Measurements from ENCODE around the gene KCNAB1.
A peak's percentile ranks its signal among the peaks of the same experiment; 100 is the strongest.

The KCNAB1 gene

GRCh38 chr3:156407617-156408225, 287.3 kb downstream of the KCNAB1 start:
- DNase-seq (ENCODE audit: low read depth) = no peak

DNA sequence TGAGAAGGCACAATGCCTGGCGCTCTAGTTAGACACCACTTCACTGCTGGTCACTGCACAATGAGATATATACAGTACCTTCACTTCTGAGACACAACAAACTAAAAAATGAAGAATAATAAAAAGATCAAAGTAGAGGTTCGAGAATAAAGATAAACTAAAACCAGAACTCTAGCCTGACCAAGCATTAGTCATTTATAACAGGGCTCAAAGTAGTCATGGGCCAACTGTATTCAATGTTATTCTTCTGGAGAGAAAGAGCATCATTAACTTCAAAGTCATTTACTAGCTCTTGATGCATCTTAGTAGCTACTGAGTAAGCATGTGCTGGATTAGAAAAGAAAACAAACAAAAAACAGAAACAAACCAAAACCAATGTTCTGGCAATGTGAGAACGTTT, 289.3 kb downstream of the KCNAB1 start:
- DNase-seq (ENCODE audit: low read depth) = peak; percentile 18

GRCh38 chr3:156412600-156412999, 292.2 kb downstream of the KCNAB1 start:
- no peak for DNase-seq (ENCODE audit: low read depth)

DNA sequence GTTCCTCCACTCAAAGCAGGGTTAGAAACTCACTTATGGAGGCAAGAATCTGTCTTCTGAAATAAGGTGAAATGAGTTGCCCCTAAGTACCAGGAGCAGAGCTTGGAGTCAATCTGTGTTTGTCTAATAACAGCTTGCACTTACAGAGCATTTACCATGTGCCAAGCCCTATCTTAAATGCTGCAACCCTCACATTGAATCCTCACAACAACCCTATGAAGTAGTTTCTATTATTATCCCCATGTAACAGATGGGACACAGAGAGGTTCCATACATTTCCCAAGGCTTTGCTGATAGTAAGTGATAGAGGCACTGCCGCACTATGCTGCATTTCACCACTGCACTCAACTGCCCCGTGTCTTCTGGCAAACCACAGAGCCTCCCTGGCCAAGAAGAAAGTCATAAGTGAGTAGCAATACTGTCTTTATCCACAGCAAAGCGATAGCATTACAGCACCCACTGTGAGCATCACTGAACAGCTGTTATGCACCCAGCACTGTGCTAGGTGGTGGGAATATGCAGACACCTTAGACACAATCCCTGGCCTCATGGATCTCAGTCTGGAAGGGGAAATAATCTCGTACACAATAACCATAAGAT, 293.0 kb downstream of the KCNAB1 start:
- DNase-seq (ENCODE audit: low read depth) = no peak

GRCh38 chr3:156416846-156417558, 296.6 kb downstream of the KCNAB1 start:
- DNase-seq (ENCODE audit: low read depth) = no peak

DNA sequence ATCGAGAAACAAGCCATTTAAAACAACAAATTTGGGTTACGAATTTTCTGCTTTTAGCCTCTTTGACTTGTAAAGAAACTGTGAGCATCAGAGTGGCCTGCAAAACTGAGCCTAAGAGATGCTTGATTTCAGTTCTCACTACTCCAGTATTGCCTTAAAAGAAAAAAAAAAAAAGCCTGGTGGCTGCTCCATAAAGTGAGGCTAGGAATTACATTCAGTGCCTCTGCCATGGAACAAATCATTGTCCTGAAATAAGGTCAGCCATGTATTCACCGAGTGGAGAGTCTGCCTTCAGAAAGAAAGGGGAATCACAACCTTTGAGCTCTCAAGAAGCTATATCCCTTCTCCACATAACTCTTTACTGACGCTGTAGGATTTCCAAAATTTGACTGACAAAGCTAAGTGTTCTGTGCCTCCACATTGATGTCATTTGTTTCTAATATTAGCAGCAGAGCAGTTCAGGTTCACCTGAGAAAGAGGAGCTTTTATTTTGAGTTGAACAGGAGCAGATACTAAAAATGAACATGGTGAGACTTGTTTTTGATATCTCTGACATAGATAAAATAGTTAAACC, 297.3 kb downstream of the KCNAB1 start:
- no peak for DNase-seq (ENCODE audit: low read depth)

DNA sequence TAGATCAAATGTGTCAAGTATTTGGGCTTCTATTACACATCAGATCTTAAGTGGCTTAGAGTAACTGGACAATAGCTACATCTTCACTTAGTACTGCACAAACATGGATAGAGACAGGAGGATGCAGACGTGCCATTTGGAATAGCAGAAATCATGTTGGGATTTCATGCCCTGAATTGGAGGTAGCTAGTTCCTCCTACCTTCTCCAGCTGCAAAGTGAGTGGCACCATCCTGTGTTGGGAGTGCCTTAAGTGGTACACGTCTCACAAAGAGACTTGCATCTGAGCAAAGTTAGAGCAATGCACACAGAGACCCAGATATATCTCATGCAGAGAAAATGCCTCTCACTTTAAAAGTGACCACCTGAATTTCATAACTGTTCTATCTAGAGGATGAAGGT, 298.1 kb downstream of the KCNAB1 start:
- no peak for DNase-seq (ENCODE audit: low read depth)

DNA sequence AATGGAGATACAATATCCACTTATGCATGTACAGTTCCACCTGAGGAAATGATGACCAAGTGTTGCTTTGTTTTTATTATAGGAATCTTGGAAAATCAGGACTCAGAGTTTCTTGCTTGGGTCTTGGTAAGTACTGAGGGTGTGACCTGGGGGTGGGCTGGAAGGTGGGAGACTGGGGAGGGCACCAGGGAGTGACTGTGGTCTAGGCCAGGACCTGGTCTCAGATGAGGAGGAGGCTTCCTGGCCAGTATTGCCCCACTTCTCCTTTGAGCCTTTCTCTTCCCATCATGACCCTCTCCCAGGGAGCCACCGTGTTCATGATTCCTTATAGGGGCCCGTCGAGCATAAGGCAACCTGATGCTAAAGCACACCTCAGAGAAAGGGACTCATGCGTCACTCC, 301.2 kb downstream of the KCNAB1 start:
- DNase-seq (ENCODE audit: low read depth) = no peak

DNA sequence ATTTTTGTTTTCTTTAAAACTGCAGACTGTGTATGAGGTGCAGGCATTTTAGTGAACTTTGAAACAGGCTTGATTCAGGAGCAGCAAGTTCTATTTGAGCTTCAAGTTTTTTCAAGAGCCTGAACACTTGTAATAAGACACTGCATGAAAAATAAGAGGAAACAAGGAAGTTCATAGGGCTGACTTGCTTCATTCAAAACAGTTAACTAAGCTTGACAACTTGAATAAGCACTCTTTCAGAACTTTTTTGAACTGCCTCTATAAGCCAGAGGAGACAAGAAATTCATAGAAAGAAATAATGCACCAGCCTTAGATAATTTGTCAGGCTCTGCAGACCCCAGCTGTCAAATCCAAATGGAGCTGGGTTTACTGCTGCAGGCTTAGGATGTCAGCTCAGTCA, 304.4 kb downstream of the KCNAB1 start:
- DNase-seq (ENCODE audit: low read depth) = no peak

- no peak for DNase-seq (ENCODE audit: low read depth)
Measured at GRCh38 chr3:156425651-156426050, 305.3 kb downstream of the KCNAB1 start.

- DNase-seq (ENCODE audit: low read depth) = no peak
Measured at GRCh38 chr3:156429125-156429524, 308.7 kb downstream of the KCNAB1 start.

DNA sequence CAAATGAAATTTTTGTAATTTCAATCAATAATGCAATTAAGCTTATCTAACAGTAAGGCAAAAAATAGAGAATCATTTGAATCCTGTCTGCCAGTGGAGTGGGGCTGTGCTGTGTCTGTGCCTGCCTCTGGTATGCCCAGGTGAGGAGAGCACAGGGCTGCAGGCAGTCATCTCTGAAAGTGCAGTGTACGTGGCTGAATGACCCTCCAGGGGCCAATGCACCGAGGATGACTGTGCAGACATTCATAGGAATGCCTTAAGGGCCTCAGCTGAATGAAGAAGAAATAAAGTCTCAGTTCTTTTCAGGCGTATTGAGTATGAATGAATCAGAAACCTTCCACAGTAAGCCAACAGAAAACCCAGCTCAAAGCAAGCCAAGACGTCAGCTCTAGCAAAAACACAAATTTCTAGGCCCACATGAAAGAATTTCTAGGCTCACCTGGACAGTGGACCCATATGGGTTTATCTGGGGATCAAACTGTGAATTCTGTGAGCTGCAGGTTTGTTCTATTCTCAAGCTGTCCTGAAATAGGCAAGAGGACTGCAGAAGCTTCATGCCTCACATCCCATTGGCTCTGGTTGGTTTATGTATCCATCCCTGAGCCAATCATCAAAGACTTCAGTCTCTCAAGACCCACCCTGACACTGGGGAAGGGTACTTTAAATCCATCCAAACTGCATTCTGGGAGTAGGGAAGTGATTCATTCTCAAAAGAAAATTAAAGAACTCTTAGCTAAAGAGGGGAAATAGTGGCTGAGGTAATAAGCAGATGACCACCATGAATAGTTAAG, 311.2 kb downstream of the KCNAB1 start:
- no peak for DNase-seq (ENCODE audit: low read depth)

DNA sequence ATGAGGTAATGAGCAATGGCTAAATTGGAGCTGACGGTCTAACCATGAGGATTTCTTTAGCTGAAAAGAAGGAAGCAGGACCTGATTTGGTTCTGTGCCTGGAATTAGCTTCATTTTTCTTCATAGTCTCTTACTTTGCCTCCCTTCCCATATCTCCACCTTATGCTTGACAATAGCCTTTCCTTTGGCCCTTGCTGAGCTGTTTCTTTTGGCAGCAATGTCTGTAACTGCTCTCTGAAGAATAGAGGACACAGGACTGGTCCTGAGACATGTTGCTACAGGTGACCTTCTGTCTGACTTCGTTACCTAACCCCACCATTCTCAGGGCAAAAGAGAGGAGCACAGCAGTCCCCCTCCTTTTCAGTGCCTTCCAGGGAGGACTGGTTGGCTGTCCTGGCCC, 312.2 kb downstream of the KCNAB1 start:
- DNase-seq (ENCODE audit: low read depth) = no peak

DNA sequence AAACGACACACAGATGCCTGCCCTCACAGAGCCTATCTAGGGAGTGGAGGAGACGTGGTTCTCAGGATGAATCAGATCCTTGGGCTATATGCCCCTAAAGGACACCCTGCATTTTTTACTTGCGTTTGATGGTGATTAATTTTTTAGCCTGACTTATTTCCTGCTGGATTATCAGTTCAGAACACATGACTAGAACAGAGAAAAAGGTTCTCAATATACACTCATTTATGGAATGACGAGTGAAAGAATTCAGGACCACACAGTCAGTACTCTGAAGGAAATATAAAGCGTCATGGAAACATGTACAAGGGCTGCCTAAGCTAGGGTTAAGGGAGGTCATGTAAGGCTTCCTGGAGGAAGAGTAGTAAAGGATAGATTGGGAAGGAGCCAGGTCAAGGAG, 312.8 kb downstream of the KCNAB1 start:
- DNase-seq (ENCODE audit: low read depth) = peak; percentile 28

DNA sequence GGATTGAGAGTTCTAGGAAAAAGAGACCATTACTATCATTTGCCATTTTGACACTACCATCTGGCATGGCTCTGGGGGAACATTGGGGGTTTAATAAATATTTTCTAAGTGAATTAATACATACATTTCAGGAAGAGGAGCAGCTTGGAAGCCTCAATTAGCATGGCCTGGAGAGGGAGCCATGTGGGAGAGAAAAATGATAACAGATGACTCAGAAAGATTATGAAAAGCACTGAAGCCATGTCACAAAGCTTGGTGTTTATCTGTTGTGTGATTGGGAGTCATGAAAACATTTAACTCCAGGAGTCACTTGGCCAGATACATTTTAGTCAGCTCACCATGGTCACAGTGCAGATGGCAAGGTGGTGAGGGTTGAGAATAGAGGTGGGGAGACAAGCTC, 313.5 kb downstream of the KCNAB1 start:
- DNase-seq (ENCODE audit: low read depth) = peak; percentile 20

DNA sequence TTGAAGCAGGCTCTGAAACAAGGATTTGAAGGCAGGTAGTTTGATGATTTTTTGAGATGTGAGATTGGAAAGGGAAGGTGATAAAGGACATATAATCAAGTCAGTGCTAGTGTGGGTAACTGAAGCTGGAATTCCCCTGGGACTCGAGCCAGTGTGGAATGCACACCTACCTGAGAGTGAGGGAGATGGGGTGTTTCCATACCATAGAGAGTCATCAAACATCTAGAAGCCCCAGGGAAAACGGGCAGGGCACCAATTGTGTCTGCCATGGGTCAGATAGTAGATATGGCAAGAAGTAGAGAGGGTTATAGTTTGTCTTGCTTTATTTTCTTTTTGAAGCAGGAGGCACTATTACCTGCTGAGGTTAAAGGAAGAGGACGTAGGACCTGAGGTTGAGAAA, 314.5 kb downstream of the KCNAB1 start:
- DNase-seq (ENCODE audit: low read depth) = no peak

DNA sequence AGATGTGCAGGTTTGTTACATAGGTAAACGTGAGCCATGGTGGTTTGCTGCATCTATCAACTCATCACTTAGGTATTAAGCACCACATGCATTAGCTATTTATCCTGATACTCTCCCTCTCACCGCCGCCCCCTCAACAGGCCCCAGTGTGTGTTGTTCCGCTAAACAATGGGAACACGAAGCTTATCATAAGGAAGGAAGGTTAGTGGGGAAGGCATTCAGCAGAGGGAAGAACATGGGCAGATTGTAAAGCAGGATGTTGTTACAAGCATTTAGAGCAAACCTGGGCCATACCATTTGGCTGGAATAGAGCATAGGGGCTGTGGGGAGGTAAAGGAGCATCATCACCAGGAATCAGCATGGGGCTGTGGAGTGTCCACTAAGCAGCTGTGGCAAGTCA, 322.7 kb downstream of the KCNAB1 start:
- DNase-seq (ENCODE audit: low read depth) = no peak

GRCh38 chr3:156445117-156446090, 325.0 kb downstream of the KCNAB1 start:
- peak; percentile 56 for DNase-seq (ENCODE audit: low read depth)

DNA sequence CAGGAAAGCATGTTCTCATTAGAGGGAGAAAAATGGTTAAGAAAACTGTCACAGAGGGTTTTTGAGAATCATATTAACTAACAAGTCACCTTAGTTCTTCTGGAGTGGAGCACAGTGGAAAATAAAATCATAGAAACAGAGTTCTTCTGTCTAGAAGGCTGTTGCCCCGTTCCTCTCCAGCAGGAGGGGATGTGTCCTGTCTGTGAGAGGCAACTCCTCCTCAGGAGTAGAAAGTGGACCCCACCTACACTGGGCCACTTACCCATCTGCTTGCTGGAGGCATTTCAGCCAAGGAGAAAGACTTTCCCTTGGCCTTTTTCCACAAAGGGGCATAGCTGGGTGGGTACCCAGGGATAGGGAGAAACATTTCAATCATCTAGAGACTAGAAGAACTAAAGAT, 327.9 kb downstream of the KCNAB1 start:
- peak; percentile 49 for DNase-seq (ENCODE audit: low read depth)

- peak; percentile 44 for DNase-seq (ENCODE audit: low read depth)
Measured at GRCh38 chr3:156449710-156450574, 329.6 kb downstream of the KCNAB1 start.

Data from EH (cell line).